Activated CD4-positive, alpha-beta T cell treated with anti-CD3 and anti-CD28 coated beads for 1 hour (primary cell): ENCODE data around the gene ANKLE1.

Source experiments
- DNase-seq: peaks from one replicate; pipeline ENCODE4 v3.0.0-alpha.2; 2020

The ANKLE1 gene

GRCh38 chr19:17309198-17309964 lies 27.7 kb downstream of the ANKLE1 start, which contains the start of gene DDA1:
Gene DDA1, plus strand, starts transcription at chr19:17309563. Its CDS starts 92 bp downstream, at chr19:17309655.
- peak; percentile 98 for DNase-seq

GRCh38 chr19:17309965-17310461 lies 28.3 kb downstream of the ANKLE1 start:
- no peak for DNase-seq

DNA sequence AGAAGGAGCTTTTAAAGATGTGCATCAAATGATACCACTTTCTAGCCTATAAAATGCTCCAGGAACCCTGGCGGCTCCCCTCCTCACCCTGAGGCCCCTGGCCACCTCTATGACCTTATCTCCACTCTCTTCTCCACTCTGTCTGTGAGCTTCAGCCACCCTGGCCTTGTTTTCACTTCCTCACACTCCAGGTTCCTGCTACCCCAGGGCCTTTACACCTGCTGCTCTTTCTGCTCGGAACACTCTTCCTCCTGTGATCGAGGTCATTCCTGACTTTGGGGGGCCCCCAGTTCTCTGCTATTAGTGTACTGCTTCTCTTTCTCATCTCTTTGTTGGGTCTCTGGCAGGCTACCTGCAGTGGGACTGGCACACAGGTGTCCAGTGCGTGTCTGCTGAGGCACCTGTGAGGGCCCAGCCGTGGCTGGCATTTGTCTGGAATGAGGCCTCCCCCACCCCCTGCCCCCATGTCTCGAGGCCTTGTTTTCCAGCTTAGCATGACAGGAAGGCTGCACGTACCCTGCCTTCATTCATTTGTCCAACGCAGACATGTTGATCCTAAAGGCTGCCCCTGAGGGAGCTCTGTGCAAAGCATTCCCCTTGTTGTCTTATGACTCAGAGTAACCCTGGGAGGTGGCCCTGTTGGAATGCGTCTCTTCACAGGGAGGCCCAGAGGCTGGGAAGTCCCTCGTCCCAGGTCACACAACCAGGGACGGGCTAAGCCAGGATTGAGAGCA lies 29.9 kb downstream of the ANKLE1 start:
- no peak for DNase-seq

DNA sequence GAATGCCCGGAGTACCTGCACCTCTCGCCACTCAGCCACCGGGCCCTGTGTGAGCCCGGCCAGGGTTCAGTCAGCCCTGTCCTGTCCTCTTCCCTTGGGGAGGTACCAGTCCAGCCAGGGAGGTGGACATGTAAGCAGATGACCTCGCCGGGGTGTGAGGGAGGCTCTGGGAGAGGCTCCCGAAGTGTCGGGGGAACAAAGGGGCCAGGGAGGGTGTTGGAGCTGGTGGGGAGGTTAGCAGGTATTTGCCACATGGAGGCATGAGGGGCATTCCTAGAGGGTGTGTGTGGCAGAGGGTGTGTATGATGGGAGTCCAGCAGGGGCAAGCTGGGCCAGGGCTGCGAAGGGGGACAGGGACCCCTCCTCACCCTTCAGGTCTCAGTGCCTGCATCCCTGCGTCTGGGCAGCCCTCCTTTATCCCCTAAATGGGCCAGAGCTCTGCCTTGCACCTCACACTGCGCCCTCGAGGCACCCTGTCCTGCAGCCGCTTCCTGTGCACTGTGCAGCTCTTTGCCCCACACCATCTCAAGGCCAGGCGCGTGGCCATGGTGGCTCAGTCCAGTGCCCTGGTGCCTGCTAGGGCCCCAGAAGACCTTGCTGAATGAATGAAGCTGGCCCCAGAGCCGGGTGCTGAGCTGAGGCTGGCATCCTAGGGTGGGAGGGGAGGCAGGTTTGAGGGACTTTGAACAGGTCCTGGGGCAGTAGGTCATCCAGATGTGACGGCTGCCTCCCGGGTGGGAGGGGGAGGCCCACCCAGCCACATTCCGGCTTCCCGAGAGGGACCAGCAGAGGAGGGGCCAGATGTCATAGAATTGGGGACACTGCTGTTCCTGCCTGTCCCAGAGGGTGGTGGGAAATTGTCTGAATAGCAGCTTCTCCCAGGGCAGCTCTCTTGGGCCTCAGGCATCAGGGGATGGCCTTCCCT lies 30.8 kb downstream of the ANKLE1 start:
- no peak for DNase-seq

DNA sequence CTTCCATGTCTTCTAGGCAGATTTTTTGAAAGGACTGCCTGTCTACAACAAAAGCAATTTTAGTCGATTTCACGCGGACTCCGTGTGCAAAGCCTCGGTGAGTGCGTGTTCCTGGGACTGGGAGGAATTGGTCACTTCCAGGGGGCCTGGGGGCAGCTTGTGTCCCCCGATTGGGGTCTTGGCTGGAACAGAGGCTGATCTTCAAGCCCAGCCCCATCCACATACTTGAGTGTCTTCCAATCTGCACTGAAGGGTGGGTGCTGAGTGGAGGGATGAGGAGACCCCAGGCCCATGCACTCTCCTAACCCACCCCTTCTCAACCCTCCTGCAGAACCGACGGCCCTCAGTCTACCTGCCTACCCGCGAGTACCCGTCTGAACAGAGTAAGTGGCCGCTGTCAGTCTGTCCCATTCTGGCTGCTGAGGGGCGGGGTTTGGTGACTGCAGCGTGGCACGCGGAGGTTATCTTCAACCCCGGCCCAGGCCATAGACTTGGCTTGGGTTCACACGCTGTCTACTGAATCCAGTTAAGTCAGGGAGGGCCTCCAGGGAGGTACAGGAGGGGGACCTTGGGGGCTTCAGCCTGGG lies 32.4 kb downstream of the ANKLE1 start:
- no peak for DNase-seq

- DNase-seq = no peak
Measured at GRCh38 chr19:17318966-17319365, 37.3 kb downstream of the ANKLE1 start.

DNA sequence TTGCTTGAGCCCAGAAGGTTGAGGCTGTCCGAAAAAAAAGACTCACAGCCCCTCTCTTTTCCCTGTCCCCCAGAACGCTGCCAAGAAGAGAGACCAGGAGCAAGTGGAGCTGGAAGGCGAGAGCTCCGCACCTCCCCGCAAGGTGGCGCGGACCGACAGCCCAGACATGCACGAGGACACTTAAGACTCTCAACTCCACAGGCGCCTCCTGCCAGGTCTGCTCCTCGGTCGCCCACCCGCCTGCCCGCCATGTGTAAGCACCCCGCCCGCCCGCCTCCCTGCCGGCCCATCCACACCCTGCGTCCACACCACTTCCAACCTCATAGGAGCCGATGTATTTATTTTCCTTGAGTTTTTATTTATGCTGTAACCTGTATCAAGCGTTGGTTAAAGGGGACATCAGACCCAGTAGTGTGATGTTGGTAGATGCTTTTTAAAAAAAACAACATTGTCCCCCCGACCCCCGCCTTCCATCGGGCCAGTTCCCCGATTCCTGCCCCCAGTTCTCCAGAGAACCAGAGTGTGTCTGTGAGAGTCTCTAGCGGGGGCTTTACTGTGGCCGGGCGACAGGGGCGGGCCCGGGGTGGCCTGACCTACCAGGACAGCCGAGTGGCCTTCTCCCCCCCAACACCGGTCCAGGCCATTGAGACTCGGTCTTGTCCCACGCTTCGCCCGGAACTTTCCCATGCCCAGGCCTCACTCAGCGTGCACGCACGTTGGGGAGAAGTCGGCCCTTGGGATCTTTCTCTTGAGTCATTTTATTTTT lies 38.0 kb downstream of the ANKLE1 start:
- DNase-seq = no peak

GRCh38 chr19:17320435-17320834 lies 38.7 kb downstream of the ANKLE1 start:
- DNase-seq = no peak

- DNase-seq = no peak
Measured at GRCh38 chr19:17321655-17322489, 40.2 kb downstream of the ANKLE1 start.

DNA sequence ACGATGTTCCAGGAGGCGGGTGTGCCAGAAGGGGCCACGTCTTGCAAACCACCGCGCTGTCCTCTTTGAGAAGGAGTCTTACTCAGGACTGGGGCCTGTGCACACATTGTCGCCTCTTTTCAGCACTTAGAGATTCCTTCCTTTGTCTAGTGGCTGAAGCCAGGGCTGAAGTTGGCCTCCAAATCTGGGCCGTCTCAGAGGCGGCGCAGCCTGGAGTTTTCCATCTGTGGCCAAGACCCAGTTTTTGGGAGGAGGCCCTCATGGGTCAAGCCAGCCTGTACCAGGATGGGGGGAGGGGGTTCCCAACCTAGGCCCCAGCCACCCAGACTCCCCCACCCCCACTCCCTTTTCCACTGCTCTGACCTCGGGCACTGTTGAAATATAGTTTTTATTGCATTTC lies 41.2 kb downstream of the ANKLE1 start:
- no peak for DNase-seq

GRCh38 chr19:17323300-17323963 lies 41.7 kb downstream of the ANKLE1 start:
- no peak for DNase-seq

DNA sequence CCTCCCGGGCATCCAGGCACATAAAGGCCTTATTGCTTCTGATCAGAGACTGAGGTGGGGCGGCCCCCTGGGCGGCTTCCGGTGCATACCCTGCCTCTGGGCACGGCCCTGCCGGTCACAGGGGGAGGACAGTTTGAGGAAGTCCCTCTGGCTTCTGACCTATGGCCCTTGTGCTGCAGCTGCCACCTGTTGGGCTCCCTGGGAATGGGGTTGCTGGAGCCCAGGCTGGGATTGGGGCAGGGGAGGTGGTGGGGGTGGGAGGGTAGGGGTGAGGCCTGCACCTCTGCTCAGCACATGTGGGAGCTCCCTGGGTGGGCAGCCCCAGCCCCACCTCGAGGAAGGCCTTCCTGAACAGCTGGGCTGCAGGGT lies 42.2 kb downstream of the ANKLE1 start:
- no peak for DNase-seq

DNA sequence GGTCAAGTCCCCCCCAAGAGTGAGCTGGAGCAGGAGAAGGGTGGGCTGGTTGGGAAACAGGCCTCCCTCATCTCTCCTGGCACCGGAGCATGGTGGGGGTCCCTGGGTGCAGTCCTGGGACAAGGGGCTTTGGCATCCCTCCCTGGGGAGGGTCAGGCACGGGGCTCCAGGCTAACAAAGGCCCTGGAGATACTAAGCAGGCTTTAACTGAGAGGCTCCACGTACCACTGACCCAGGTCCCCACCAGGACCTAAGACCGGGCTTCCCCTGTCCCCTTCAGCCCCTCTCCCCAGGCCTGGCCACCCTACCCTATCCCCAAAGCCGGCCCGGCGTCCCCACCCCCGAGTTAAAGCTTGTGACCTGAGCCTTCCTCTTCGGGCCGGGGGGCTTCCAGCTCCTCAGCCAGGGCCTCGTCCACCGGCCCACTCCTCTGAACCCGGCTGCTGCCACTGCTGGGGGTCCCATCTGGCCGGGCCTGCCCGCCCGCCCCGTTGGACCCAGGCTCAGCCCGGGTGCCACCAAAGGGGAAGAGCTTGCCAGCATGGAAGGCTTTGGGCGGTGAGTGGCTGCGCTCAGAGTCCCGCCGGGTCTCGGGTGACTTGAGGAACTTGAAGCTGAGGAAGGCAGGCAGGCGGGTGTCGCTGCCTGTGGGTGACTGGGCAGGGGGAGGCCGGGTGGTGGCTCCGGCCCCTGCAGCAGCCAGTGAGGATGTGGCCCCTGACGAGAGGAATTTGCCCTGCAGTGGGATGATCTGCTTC lies 42.8 kb downstream of the ANKLE1 start:
- no peak for DNase-seq

DNA sequence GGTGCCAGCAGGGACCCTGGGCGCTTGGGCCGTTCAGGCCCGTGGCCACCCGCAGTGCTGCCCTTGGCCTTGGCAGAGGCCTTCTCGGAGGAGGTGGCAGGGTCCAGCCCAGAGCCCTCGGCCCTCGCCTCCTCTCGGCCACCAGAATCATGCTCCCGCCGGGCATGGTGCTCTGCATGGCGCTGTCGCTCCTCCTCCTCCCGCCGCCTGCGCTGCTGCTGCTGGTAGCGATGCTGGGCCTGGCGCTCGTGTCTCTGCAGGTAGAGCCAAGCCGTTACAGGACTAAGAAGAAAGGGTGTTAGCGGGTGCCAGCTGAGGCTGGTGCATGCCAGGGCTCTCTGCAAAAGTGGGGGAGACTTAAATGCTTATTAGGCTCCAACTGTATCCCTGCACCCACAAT lies 43.4 kb downstream of the ANKLE1 start:
- no peak for DNase-seq

DNA sequence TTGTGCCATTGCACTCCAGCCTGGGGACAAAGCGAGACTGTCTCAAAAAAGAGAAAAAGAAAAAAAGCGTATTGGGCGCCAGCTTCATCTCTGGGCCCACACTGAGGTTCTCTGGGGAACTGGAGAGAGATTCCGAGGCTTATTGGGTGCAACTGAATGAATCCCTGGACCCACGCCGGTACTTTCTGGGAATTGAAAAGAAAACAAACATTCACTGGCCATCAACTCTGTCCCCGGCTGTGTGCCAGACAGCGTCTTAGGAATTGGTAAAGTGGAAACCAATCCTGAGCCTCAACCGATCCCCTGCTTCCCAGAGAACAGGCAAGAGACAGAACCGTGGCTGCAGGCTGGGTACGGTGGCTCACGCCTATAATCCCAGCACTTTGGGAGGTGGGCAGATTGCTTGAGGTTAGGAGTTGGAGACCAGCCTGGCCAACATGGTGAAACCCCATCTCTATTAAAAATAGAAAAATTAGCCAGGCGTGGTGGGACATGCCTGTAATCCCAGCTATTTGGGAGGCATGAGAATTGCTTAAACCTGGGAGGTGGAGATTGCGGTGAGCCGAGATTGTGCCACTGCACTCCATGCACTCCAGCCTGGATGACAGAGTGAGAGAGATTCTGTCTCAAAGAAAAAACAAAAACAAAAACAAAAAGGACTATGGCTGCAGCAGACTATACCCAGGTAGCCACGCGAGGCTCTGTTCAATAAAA lies 44.3 kb downstream of the ANKLE1 start:
- DNase-seq = no peak

DNA sequence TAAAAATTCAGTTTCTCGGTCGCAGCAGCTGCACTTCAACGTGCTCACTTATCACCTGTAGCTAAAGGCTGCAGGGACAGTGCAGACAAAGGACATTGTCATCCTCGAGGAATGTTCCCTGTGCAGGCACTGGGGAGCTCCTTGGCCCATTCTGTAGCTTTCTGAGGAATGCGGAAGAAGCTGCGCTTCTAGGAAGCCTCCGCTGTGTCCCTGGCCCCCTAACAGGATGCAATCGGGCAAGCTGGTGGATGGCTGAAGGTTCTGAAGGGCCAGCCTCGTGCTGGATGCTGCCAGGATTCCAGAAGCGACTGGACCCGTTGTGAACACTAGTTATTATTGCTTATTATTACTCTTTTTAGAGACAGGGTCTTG lies 44.9 kb downstream of the ANKLE1 start:
- DNase-seq = no peak

DNA sequence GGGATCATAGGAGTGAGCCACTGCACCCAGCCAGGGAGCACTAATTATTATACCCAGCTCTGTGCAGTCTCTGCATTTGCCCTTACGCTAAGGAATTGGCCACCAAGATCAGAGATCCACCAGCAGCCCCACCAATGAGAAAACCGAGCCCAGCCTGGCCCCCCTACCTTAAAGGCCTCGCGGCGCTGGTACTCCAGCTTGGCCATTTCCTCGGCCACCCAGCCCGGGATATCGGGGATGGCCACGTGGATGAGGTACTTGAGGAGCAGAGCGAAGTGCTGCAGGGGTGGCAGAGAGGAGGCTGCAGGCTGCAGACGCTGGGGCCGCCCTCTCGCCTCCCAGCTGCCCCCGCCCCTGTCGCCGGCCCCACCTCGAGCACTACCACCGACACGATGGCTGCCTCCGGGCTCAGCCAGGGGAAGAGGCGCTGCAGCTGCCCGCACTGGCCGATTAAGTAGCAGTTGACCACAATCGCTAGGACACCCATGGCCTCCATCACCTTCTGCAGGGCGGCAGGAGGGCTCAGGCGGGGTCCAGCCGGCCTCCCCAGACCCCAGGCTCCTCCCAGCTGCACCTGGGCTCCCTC lies 45.5 kb downstream of the ANKLE1 start:
- no peak for DNase-seq

DNA sequence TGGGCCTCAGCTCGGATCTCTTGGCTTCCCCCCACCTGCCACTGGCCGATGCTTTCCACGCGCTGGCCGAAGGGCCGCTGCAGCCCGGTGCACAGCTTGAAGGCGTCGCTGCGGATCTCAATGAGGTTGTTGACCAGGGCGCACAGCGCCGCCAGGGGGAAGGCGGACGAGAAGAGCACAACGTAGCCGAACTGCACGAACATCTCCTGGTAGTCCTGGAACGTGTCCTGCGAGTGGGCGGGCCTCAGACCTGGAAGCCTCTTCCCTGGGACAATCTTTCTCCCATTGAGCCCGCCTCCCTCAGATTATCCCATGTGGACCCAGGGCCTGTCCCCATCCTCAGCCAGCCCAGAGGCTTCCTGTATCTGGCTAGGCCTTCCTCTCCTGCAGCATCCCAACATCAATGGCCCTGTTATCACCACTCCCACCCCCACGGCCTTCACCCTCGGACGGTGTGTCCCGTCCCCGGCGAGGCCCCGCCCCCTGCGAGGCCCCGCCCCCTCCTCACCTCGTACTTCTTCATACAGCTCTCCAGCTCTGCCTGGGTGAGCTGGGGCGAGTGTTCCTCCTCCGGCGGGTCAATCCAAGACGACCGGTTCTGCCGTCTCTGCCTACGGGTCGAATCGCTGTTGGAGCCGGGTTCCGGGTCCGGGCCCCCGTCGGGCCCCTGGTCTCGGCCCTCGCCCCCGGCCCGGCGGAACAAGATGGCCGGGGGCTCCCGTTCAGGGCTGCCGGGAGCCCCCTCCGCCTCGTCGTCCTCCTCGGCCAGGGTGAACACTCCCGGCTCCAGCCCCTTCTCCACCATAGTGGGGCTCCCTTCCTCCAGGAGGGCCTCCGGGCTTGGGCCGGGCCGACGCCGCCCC lies 46.2 kb downstream of the ANKLE1 start:
- DNase-seq = peak; percentile 37
